ENCODE results near the gene FMOD.
A peak's percentile ranks its signal among the peaks of the same experiment; 100 is the strongest.

FMOD gene

DNA sequence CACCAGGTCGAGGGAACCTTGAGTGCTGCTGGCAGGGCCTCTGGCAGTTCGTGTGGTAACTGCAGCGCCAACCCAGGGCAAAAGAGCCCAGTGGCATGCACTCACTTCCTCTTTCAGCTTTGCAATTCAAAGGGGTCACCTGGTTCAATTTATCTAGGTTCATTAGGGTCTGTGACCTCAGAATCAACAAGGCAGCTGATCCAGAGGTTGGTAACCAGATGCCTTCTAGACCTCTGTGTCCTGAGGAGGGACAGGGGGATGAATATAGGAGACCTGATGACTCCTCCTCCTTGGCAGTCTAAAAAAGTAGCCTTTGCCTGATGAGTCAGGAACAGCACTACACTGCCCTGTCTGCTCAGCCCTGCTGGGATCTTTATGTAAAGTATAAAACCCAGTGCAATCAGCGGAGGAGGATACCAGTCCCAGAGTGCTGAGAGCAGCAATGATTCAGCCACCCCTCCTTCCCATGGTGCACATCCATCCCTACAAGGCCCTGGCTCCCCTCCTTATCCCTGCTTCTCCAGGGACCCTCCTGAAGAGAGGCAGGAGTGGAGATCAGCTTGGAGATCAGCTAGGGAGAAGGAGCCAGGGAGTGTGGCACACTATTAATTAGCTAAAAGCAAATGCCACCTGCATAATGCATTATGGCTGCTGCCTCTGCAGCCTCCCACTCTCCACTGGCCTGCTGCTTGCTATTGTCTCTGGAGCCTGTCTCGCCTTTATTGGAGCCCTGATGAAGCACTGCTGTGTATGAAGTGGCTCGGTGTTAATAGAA is 11.2 kb upstream of the FMOD start:
- no peak for DNase-seq (ENCODE audit: low read depth in 2 of 2)

DNA sequence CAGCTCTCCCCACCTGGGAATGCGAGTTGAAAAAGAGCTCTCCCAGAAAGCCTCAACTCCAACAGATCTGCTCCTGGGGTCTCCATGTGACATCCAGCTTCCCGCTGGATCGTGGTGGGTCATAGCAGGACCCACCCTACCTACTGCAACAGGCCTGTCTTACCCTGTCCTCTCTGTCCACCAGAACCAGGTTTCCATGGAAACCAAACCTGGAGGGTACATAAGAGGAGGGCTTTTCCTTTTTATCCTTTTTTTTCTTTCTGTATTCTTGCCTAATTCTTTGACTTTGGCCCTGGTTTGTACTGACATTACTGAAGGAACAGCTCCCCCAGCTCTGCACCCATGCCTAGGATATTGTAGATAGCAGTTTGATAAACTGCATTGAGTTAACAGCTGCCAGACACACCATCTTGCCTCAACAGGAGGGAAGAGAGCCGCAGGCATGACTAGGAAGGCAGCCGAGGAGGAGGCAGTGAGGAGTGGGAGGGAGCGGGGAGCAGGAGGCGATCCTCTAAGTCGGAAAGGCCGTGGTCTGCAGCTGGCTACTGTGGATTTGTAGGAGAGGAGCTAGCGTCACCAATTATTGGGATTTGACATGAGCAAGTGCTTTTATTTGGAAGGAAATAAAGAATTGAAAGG is 9.7 kb upstream of the FMOD start:
- DNase-seq (ENCODE audit: low read depth in 2 of 2): no peak

DNA sequence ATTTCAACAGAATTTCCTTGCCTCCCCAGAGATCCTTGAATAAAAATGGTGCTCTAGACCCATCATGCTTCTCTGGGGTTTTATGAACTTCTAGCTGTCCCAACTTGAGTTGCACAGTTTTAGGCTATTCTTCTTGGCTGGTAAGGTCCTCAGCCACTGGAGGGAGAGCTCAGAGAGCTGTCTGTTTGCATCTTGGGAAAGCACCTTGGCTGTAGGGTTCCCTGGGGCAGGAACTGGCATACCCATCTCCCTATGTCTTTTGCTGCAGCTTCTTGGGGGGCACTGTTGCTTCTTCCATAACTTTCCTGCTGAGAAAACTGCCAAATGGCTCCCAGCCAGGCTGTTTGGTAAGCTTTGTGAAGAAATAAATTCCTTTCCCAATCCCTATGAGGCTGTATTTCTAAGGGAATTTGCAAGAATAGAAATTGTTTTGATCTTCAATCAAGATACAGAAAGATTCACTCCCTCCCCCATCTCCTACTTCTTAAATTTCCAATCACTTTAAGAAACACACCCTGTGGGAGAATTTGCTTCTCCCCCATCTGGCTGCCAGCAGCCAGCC is 8.2 kb upstream of the FMOD start:
- no peak for DNase-seq (ENCODE audit: low read depth in 2 of 2)

DNA sequence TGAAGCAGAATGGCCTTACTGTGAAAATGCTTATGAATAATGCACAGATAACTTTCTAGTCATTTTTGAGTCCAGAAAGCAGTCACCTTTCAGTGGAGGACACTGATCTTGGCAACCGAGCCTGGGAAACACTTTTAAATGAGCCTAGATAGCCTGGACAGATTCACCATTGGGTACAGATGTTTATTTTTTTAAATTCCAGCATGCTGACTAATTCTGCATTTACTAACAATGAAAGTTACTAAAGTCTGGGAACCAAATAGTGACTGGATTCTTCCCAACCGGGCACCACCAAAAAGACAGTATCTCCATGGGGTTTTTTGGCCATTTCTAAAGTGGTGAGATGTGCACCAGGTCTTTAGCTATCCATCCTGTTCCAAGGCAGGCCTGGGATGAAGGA is 3.3 kb upstream of the FMOD start:
- DNase-seq (ENCODE audit: low read depth in 2 of 2): no peak

DNA sequence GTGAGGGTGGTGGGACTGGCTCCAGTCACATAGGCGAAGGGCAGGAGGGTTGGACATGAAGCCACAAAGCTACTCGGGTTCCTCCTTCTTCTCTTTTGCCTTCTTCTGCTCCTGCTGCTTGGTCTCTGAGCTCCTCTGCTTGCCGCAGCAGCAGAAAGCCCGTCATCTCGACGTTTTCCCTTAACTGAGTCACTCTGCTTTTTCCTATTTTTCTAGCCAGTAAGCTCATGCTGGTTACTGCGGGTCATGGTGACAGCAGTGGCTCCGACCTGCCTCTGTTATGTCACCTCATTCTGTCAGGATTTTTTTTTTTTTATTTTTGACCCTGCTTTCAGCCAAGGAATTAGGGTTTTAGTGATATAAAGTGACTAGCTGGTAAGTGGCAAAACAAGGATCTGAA is 2.6 kb upstream of the FMOD start:
- no peak for DNase-seq (ENCODE audit: low read depth in 2 of 2)

DNA sequence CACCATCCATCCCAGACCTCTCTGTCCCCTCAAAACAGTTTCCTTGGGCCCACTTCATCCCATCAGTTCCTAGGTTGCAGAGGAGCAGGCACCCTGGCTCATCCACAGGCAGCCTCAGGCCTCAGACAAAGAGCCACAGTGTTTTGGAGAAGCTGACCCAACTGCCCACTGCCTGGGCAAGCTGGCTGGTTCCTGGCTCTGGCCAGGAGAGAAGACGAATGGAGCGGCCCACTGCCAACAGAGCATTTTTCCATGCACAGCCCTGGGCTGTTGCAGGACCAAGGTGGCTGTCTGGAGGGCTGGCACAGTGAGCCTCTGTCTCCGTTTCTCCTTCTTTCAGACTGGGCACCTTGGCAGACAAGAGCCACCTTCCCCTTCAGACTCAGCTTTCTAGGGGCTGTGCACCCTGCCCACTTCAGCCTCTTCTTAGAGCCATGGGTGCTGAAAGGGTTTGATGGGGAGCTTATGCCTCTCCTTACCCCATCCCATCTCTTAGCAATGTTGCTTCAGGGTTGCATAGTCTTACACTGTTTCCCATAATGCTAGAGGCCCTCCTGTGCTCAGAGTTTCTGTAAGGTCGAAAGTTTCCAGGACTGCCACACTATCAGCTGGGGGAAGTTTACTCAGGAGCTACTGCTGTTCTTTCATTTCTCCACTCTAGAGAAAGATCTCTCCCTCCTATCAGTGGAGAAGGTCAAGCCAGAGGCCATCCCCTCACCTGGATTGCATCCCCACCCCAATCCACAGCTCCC is 973 bp downstream of the FMOD start:
- DNase-seq (ENCODE audit: low read depth in 2 of 2): no peak

DNA sequence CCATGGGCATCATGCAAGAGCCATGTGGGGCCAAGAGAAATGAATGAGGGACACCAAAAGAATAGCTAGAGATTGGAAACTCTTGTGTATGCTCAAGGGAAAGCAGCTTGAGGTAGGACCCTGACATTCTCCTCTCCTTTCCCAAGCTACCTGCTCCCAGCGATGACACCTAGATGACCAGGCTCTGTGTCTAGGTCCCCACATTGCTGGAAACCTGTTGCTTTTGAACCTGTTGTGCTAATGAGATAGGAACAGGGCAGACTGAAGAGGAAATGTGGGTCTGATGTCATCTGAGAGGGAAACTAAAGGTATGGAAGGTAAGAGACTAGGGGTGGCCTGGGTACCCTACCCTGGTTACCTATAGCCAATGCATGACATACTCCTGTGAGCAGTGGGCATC is 1.8 kb downstream of the FMOD start:
- DNase-seq (ENCODE audit: low read depth in 2 of 2): no peak

DNA sequence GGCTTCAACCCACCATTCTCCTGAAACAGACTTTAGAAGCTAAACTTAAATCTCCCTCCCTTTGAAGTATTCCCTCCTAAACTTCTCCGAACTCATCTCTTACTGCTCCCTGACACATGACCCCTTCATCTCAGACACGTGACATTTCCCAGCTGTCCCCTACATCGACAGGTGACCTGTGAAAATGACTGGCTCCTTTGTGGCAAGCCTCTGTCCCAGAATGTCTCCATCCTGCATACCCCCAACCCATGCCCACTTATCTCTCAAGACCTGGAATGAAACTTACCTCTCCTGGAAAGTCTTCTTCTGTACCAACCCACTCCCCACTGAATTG is 4.2 kb downstream of the FMOD start:
- DNase-seq (ENCODE audit: low read depth in 2 of 2): no peak

DNA sequence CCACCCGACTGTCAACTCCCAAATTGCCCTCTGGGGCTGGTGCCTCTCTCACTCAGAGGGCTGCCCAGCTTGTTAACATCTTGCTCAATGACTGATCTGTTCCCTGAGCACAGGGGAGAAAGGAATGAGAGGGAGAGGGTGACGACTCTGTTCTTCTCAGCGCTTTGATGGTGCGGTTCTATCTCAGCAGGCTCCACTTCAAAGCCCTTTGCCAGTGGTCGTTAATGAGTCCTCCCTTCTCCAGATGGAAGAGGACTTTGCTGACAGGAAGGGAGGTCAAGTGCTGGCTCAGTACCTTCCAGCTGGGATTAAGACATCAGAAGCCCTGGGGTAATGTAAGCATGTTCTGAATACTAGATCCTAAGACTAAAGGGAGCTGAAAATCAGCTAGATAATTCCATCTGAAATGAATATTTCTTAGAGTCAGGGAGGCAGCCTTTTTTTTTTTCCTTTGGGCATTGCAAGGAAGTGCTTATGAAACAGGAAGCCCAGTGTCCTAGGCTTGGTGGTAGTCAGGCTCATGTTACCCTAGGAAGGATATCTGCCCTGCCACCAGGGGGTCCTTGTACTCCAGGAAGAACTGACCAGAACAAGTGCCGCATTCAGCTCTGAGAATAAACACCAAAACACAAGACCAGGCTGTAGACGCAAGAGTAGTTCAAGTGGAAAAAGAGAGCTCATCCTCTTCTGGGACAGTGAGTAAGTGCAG is 4.7 kb downstream of the FMOD start:
- DNase-seq (ENCODE audit: low read depth in 2 of 2): no peak

DNA sequence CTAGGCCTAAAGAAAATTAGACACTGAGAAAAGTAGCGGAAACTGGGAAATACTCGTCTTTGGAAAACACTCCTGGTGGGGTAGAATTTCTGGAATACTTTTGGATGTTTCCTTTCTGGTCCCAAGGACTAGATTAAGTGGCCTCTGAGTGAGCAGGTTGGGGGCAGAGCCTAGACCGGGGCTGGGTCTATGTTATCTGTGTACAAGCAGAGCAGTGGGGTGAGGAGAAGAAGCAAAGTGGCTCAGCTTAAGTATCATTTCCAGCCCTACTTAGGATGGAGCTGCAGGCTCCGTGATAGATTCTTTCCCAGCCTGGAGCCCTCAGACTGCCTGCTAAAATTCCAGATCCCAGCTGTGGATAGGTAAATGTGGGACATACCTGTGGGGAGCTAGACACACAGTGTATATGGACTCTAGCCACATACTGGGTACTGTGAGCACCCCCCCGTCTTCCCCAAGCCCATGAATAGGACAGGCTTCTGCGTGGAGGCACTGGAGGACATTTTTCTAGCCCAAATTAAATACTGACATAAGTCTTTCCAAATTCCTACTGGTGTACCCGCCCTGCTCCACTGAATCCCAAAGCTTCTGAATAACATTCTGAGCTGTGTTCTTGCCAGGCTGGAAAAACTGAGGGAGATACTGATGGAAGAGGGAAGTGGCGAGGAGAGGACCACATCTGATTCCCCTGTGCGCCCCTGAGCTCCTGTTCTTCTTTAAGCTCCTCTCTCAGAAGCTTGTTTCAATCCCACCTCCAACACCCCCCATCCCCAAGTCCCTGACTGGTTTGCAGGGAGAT is 6.8 kb downstream of the FMOD start:
- DNase-seq (ENCODE audit: low read depth in 2 of 2): no peak

DNA sequence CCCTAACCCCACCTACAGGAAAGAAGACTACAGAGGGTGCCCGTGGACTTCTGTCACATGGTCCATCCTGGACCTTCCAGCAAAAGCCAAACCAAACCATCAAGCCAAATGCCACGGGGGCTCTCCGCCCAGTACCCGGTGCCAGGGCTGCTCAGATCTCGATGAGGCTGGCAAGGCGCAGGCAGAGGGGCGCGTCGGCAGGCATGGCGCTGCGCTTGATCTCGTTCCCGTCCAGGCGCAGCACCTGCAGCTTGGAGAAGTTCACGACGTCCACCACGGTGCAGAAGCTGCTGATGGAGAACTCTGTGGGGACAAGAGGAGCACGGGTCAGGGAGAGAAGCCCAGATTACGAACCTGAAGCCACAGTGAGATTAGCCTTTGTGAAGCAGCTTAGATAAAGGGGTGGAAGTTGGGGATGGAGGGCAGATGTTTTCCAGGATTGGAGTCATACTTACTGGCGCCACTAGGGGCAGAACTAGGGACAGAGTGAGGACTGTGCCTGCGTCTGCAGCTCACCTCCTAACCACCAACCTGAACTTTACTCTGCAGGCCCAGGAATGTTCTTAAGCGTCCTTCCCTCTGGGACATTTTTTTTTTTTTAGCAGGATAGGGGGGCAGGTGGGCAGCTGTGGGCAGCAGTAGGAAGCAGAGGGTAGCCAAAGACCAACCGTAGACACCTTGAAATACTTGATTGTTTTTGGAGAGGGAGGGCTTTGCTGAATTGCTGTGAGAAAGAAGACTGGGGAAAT is 8.6 kb downstream of the FMOD start:
- peak in 1 of 2 donors; percentile 26 for DNase-seq (ENCODE audit: low read depth in 2 of 2)

DNA sequence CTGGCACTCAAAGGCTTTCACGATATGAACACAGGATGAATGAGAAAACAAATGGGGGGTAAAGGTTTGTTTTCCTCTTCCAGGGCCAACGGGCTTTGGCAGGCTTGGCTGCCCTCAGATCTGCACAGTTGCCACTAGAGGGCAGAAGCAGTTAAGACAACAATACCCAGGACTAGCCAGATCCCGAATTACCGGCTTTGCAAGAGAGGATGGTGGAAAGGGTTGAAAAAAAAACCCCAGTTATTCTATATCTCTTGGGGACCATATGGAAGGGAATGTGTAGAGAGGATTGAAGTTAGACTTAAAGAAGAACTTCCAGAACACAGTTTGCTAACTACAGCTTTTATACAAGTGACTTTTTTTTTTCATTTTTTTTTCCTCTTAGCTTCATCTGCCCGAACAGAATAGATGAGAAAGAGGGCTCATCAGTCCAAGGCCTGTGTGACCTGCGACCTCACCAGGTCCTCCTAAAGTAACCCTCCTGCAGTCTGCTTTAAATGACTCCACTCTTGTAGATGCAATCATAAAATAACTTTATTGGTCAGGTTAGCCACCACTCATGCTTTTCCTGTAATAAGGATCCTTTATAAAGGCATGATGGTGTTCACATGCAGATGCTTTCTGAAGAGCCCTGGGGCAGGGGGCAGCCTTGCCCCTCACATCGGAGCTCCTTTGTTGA is 10.7 kb downstream of the FMOD start:
- DNase-seq (ENCODE audit: low read depth in 2 of 2): peak in 1 of 2 donors; percentile 39

DNA sequence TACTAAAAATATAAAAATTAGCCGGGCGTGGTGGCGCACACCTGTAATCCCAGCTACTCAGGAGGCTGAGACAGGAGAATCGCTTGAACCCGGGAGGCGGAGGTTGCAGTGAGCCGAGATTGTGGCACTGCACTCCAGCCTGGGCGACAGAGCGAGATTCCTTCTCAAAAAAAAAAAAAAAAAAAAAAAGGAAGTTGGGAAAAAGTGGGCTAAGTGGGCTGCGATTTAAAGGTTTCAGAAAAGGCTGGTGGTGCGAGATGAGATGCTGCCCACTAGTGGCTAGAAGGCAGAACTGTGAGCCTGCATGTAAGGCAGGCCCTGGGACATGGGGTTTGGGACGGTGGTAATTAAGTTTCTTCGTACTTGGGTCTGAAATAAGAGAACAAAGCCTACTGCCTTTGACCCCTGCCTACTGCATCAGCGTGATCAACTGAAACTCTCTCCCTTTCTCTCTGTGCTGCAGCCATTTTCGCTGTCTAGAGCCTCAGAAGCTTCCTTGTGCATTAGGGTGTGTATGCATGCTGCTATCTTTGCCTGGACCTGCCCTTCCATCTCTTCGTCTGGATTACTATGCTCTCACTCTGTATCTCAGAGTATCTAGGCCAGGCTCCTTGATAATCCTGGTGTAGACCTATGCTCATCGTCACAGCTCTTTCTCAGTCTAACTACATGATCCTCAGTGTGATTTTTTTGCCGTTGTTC is 12.4 kb downstream of the FMOD start:
- peak in 1 of 2 donors; percentile 36 for DNase-seq (ENCODE audit: low read depth in 2 of 2)

DNA sequence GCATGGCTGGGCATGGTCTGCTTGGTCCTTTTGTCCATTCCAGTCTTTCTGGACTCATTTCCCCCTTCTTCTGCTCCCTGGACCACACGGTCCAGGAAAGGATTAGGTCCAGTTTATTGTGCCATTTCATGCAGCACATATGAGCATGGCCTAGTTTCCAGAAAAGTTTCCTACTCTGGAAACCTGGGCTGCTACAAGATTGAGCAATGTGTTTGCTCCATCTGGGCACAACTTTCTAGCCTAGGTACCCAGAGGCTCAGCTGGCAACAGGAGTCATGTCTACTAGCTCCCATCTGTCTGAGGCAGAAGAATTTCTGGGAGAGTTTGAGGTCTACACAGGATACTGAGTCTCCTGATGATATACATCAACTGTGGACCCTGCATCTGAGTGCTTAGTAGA is 14.8 kb downstream of the FMOD start:
- no peak for DNase-seq (ENCODE audit: low read depth in 2 of 2)

DNA sequence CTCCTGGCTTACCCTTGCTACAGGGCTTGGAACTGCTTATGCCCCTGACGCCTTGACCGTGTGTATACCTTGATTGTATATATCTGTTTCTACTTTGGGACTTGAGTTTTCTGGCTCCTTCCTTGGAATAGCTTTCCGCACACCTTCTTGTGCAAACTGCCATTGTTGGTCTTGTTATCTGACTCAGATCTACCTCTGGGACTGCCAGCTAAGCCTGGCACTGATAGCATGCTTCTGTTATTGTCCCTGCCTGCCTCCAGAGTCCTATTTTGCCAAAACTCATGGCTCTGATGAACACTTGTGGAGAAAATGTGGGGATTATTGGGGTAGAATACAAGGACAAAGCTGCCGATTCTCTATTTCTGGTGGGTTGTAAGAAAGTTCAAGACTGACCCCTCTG is 15.4 kb downstream of the FMOD start:
- DNase-seq (ENCODE audit: low read depth in 2 of 2): no peak

DNA sequence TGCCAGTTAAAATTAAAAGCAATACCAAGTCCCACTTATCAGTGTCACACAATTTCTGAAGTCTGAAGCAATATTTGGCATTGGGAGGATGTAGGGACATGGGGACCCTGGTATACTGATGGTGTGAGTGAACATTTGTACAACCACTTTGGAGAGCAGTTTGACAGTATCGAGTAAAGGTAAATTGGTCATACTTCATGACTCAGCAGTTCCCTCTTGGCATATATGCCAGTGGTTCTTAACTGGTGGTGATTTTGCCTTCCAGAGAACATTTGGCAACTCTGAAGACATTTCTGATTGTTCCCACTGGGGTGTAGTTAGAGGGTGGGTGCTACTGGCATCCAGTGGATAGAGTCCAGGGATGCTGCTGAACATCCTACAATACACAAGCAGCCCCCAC is 19.7 kb downstream of the FMOD start:
- DNase-seq (ENCODE audit: low read depth in 2 of 2): no peak

DNA sequence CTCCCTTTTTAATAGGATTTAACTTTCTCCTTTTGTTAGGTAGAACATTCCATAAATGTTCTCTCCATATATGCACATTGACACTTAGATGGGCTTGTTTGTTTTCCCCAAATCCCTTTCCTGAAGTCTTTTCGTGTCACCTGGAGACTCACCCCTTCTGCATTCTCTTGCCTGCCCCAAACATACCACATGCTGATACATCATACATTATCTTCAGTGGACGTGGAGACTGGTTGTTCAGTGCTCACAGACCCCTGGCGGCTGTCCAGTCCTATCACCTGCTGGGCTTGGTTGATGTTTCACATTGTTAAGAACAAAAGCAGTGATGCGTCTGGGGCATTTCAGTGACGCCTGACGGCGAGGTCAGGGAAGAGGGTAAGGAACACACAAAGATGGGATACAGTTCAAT is 22.2 kb downstream of the FMOD start:
- no peak for DNase-seq (ENCODE audit: low read depth in 2 of 2)

DNA sequence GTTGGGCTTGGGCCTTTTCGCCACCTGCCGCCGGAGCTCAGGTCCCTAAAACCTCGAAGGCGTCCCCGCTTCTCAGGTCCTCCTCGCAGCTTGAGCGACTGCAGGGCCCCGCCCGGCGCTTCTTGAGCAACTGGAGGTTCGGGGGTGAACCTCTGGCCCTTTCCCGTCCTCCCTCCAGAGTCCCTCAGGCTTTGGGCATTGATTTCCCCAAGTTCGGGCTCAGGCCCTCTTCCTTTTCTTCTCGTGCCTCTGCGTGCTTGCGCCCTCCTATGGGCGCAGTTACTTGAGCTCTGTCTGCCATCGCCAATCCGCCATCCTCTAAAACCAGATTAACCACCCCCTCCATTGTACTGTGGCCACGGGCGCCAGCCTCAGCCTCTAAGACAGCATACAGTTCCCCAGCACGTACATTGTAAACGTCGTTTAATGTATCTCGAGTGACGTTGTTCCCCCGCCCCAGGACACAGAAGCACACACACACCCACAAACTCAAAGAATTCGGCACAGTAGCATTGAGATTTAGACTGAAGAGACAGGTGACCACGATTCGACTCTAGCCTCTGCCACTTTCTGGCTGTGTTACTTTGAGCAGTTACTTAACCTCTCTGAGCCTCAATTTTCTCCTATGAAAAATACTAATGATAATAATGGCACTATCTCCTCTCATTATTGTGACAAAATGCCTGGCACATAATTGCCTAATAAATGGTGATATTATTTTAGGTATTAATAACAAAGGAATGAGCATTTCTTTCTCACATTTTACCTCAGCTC is 23.1 kb downstream of the FMOD start:
- DNase-seq (ENCODE audit: low read depth in 2 of 2): peak in 1 of 2 donors; percentile 31

Measured in stimulated activated CD4-positive, alpha-beta T cell treated with anti-CD3 and anti-CD28 coated beads, Interleukin-15, amount 100 ng/mL, for 48 hours (primary cell).